ENCODE data around the gene BDH1.

Gene BDH1

GRCh38 chr3:197597335-197597734 lies 41.6 kb upstream of the BDH1 start:
- H3K4me2 ChIP-seq (ENCODE audit: insufficient read depth, low read length) = no peak overlapping the region
- H3K36me3 ChIP-seq (ENCODE audit: insufficient read depth, low read length) = no peaks in the 10 kb centered on the region
- no peaks in the 10 kb centered on the region for H3K27me3 ChIP-seq (ENCODE audit: insufficient read depth, low read length, poor library complexity)
- DNase-seq (no peak), ATAC-seq (ENCODE audit: insufficient read depth, low read depth) (no peak)
- H3K79me2 ChIP-seq (ENCODE audit: insufficient read depth, low read length) = no peaks in the 10 kb centered on the region
- H3K9ac ChIP-seq (ENCODE audit: low read depth, low read length) = no peak overlapping the region
- H4K20me1 ChIP-seq (ENCODE audit: insufficient read depth, low read length) = no peaks in the 10 kb centered on the region
- TF ChIP-seq, protein P1, sequence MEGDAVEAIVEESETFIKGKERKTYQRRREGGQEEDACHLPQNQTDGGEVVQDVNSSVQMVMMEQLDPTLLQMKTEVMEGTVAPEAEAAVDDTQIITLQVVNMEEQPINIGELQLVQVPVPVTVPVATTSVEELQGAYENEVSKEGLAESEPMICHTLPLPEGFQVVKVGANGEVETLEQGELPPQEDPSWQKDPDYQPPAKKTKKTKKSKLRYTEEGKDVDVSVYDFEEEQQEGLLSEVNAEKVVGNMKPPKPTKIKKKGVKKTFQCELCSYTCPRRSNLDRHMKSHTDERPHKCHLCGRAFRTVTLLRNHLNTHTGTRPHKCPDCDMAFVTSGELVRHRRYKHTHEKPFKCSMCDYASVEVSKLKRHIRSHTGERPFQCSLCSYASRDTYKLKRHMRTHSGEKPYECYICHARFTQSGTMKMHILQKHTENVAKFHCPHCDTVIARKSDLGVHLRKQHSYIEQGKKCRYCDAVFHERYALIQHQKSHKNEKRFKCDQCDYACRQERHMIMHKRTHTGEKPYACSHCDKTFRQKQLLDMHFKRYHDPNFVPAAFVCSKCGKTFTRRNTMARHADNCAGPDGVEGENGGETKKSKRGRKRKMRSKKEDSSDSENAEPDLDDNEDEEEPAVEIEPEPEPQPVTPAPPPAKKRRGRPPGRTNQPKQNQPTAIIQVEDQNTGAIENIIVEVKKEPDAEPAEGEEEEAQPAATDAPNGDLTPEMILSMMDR (IDR thresholded peaks at IDR 0.05; ENCODE audit: borderline replicate concordance, extremely low read depth, low read length, poor library complexity, severe bottlenecking) = no peak
- TF ChIP-seq EZH2 (IDR thresholded peaks at IDR 0.05; ENCODE audit: borderline replicate concordance, low read depth, low read length, severe bottlenecking) = no peak
- H3K27ac ChIP-seq (ENCODE audit: low read length) = no peak overlapping the region
- peaks cover 16% of the 10 kb centered on the region for H3K4me1 ChIP-seq (ENCODE audit: insufficient read depth, low read length)
- no peak overlapping the region for H2AFZ ChIP-seq (ENCODE audit: low read depth, low read length)
- no peak overlapping the region for H3K4me3 ChIP-seq (ENCODE audit: low read depth in 1 of 2, low read length in 2 of 2)
- H3K9me3 ChIP-seq (ENCODE audit: insufficient read depth, low read length, severe bottlenecking) = no peaks in the 10 kb centered on the region

DNA sequence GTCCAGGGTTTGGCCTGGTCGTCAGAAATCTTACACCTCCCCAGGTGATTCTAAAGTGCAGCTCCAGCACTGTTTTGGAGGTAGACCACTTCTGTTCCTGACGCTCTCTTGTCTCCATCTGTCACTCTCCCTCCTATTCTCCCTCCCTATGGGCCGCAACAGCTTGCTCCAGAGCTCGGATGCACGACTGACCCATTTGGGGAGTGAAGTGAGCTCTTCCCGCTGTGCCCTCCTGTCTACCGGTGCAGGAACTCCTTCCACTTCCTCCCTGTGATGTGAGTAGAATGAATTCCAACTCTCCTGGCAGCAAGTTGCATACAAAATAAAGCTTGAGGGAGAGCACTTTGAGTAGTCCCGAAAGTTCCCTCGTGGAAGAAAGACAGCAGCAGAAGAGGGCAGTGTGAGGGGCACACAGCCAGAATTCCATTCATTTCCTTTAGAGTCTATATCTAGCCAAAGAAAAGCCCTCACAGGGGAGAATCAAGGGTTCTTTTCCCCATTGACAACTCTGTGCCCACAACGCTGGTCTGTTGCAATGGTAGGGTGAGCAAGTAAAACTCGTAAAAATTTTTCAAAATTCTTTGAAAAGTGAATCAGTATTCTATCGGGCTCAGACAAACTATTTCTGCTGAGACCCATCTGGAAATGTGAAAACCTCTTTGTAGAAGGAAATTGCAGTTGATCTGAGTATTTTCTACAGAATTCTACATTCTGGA lies 39.9 kb upstream of the BDH1 start:
- DNase-seq = no peak
- Histone ChIP-seq H4K20me1 (ENCODE audit: insufficient read depth, low read length) (no peaks in the 10 kb centered on the region), H3K4me3 (ENCODE audit: low read depth in 1 of 2, low read length in 2 of 2) (no peak overlapping the region), H3K4me2 (ENCODE audit: insufficient read depth, low read length) (no peak overlapping the region), H3K27ac (ENCODE audit: low read length) (no peak overlapping the region), H3K27me3 (ENCODE audit: insufficient read depth, low read length, poor library complexity) (no peaks in the 10 kb centered on the region), H3K4me1 (ENCODE audit: insufficient read depth, low read length) (peaks cover 21% of the 10 kb centered on the region), H3K9me3 (ENCODE audit: insufficient read depth, low read length, severe bottlenecking) (no peaks in the 10 kb centered on the region), H2AFZ (ENCODE audit: low read depth, low read length) (no peak overlapping the region), H3K9ac (ENCODE audit: low read depth, low read length) (no peak overlapping the region), H3K36me3 (ENCODE audit: insufficient read depth, low read length) (no peaks in the 10 kb centered on the region), H3K79me2 (ENCODE audit: insufficient read depth, low read length) (no peaks in the 10 kb centered on the region)
- no peak for TF ChIP-seq EZH2 (IDR thresholded peaks at IDR 0.05; ENCODE audit: borderline replicate concordance, low read depth, low read length, severe bottlenecking)
- TF ChIP-seq, protein P1 (IDR thresholded peaks at IDR 0.05; ENCODE audit: borderline replicate concordance, extremely low read depth, low read length, poor library complexity, severe bottlenecking) = no peak
- ATAC-seq (ENCODE audit: insufficient read depth, low read depth) = no peak

DNA sequence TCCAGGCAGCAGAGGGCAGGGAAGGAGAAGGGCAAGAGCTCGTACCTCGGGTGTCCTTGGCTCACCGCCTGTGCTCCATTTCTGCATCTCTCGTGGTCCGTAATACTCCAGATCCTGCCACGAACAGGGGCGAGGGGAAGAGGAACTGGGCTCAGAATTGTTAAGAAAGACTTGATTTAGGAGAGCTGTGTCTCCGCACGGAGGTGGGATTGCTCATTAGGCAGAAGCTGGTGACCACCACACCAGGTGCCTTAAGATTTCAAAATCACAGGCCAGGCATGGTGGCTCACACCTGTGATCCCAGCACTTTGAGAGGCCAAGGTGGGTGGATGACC lies 37.2 kb upstream of the BDH1 start:
- Histone ChIP-seq H3K27me3 (ENCODE audit: insufficient read depth, low read length, poor library complexity) (no peaks in the 10 kb centered on the region), H3K9ac (ENCODE audit: low read depth, low read length) (no peak overlapping the region), H3K36me3 (ENCODE audit: insufficient read depth, low read length) (no peaks in the 10 kb centered on the region), H4K20me1 (ENCODE audit: insufficient read depth, low read length) (no peaks in the 10 kb centered on the region), H3K27ac (ENCODE audit: low read length) (no peak overlapping the region), H3K4me1 (ENCODE audit: insufficient read depth, low read length) (peaks cover 12% of the 10 kb centered on the region), H2AFZ (ENCODE audit: low read depth, low read length) (no peak overlapping the region), H3K4me3 (ENCODE audit: low read depth in 1 of 2, low read length in 2 of 2) (no peak overlapping the region), H3K9me3 (ENCODE audit: insufficient read depth, low read length, severe bottlenecking) (no peaks in the 10 kb centered on the region), H3K4me2 (ENCODE audit: insufficient read depth, low read length) (no peak overlapping the region), H3K79me2 (ENCODE audit: insufficient read depth, low read length) (no peaks in the 10 kb centered on the region)
- TF ChIP-seq, protein P1 (IDR thresholded peaks at IDR 0.05; ENCODE audit: borderline replicate concordance, extremely low read depth, low read length, poor library complexity, severe bottlenecking) = no peak
- TF ChIP-seq EZH2 (IDR thresholded peaks at IDR 0.05; ENCODE audit: borderline replicate concordance, low read depth, low read length, severe bottlenecking) = no peak
- ATAC-seq (ENCODE audit: insufficient read depth, low read depth) (peak; percentile 22; the same call in 1 of the 3 replicates), DNase-seq (no peak)

Data from DND-41 (cell line).